ENCODE results near the gene PLB1.

Gene PLB1

DNA sequence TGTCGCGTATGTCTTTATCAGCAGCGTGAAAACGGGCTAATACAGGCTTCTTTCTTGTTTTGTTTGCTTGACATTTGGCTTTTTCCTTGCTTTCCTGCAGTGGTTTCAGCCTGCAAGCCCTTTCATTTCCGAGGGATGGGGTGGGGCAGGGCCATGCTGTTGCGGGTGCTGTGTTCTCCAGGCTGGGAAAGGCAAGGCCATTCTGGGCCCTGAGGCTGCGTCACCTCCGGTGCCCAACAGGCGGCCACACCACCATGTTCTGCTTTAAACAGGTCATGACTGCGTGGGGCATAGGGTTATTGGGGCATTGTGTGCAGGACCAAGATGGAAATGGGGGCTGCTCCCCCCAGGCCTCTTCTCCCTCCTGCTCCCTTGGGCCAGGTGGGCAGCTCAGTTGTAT lies 38.6 kb upstream of the PLB1 start:
- H3K4me2 ChIP-seq (ENCODE audit: low read length): no peak overlapping the region
- no peaks in the 10 kb centered on the region for H3K9me3 ChIP-seq (ENCODE audit: control insufficient read depth, low read length)
- no peak overlapping the region for H3K4me3 ChIP-seq (ENCODE audit: low read depth, low read length)
- no peak overlapping the region for H2AFZ ChIP-seq
- H3K27ac ChIP-seq: no peak overlapping the region
- TF ChIP-seq, protein P1, sequence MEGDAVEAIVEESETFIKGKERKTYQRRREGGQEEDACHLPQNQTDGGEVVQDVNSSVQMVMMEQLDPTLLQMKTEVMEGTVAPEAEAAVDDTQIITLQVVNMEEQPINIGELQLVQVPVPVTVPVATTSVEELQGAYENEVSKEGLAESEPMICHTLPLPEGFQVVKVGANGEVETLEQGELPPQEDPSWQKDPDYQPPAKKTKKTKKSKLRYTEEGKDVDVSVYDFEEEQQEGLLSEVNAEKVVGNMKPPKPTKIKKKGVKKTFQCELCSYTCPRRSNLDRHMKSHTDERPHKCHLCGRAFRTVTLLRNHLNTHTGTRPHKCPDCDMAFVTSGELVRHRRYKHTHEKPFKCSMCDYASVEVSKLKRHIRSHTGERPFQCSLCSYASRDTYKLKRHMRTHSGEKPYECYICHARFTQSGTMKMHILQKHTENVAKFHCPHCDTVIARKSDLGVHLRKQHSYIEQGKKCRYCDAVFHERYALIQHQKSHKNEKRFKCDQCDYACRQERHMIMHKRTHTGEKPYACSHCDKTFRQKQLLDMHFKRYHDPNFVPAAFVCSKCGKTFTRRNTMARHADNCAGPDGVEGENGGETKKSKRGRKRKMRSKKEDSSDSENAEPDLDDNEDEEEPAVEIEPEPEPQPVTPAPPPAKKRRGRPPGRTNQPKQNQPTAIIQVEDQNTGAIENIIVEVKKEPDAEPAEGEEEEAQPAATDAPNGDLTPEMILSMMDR (IDR thresholded peaks at IDR 0.05): no peak
- H3K36me3 ChIP-seq (ENCODE audit: control insufficient read depth, insufficient read depth, low read length): no peaks in the 10 kb centered on the region
- H3K27me3 ChIP-seq (ENCODE audit: control insufficient read depth, insufficient read depth, low read length): no peaks in the 10 kb centered on the region
- H3K79me2 ChIP-seq: no peaks in the 10 kb centered on the region
- no peak overlapping the region for H3K9ac ChIP-seq
- no peaks in the 10 kb centered on the region for H3K4me1 ChIP-seq

DNA sequence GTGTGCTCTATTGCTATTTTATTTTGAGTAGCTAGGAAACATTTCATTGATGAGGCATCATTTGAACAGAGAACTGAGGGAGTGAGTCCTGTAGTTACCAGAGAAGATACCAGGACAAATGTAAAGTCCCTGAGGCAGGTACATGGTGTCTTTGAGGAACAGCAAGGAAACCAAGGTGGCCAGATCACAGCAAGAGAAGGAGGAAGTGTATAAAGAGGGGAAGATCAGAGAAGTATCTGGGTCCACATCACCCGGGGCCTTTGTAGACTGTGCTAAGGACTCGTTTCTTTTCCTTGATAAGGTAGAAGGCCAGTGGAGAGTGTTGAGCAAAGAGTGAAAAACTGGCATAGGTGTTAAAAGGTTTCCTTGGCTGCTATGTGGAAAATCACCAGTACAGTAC lies 34.8 kb upstream of the PLB1 start:
- H3K27me3 ChIP-seq (ENCODE audit: control insufficient read depth, insufficient read depth, low read length): no peaks in the 10 kb centered on the region
- H3K9me3 ChIP-seq (ENCODE audit: control insufficient read depth, low read length): no peaks in the 10 kb centered on the region
- H3K9ac ChIP-seq: no peak overlapping the region
- H3K4me1 ChIP-seq: no peaks in the 10 kb centered on the region
- no peaks in the 10 kb centered on the region for H3K36me3 ChIP-seq (ENCODE audit: control insufficient read depth, insufficient read depth, low read length)
- no peak overlapping the region for H2AFZ ChIP-seq
- no peak overlapping the region for H3K27ac ChIP-seq
- no peak overlapping the region for H3K4me2 ChIP-seq (ENCODE audit: low read length)
- H3K79me2 ChIP-seq: no peaks in the 10 kb centered on the region
- H3K4me3 ChIP-seq (ENCODE audit: low read depth, low read length): no peak overlapping the region
- TF ChIP-seq, protein P1 (IDR thresholded peaks at IDR 0.05): no peak

DNA sequence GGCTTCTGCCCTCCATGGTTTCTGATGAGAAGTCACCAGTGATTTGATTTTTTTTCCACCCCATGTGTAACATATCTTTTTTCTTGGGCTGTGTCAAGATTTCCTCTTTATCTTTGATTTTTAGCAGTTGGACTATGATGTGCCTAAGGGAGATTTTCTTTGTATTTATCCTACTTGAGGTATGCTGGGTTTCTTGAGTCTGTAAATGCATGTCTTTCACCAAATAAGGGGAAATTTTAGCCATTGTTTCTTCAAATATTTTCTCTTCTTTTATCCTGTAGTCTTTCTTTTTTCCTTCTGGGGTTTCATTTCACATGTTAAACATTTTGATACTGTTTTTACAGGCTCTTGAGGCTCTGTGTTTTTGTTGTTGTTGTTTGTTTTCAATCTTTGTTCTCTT lies 33.7 kb upstream of the PLB1 start:
- Histone ChIP-seq H3K9me3 (ENCODE audit: control insufficient read depth, low read length) (no peaks in the 10 kb centered on the region), H3K9ac (no peak overlapping the region), H3K79me2 (no peaks in the 10 kb centered on the region), H3K4me1 (no peaks in the 10 kb centered on the region), H3K36me3 (ENCODE audit: control insufficient read depth, insufficient read depth, low read length) (no peaks in the 10 kb centered on the region), H3K27ac (no peak overlapping the region), H3K4me3 (ENCODE audit: low read depth, low read length) (no peak overlapping the region), H3K4me2 (ENCODE audit: low read length) (no peak overlapping the region), H3K27me3 (ENCODE audit: control insufficient read depth, insufficient read depth, low read length) (no peaks in the 10 kb centered on the region), H2AFZ (no peak overlapping the region)
- TF ChIP-seq, protein P1 (IDR thresholded peaks at IDR 0.05): no peak

DNA sequence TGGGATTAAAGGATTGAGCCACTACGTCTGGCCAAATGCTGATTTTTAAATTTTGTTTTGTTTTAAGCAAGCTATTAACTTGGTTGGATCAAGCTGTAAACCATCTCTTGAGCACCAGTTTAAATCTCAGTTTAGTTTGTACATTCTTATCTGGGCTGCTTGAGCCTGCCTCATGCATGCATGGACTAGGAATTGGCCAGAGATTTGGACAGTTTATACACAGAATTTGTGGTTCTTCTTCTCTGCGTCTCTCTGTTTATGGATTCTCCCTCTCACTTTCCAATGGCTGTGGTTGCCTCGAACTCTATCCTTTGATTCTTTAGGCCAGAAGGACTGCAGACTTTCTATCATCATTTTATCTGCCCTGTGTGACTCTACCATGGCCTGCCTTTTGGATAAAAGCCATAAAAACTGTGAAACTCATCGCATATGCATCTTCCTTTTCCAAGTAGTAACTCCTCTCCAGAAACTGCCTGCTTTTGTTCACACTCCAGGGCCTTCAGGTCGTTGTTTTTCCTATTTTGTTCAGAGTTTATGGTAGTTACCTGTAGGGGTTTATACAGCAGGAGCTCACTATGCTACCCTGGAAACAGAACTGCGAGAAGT lies 32.5 kb upstream of the PLB1 start:
- H3K9me3 ChIP-seq (ENCODE audit: control insufficient read depth, low read length): no peaks in the 10 kb centered on the region
- no peak overlapping the region for H3K9ac ChIP-seq
- H2AFZ ChIP-seq: no peak overlapping the region
- no peaks in the 10 kb centered on the region for H3K4me1 ChIP-seq
- no peaks in the 10 kb centered on the region for H3K79me2 ChIP-seq
- no peaks in the 10 kb centered on the region for H3K27me3 ChIP-seq (ENCODE audit: control insufficient read depth, insufficient read depth, low read length)
- H3K36me3 ChIP-seq (ENCODE audit: control insufficient read depth, insufficient read depth, low read length): no peaks in the 10 kb centered on the region
- H3K27ac ChIP-seq: no peak overlapping the region
- TF ChIP-seq, protein P1 (IDR thresholded peaks at IDR 0.05): no peak
- no peak overlapping the region for H3K4me2 ChIP-seq (ENCODE audit: low read length)
- no peak overlapping the region for H3K4me3 ChIP-seq (ENCODE audit: low read depth, low read length)

DNA sequence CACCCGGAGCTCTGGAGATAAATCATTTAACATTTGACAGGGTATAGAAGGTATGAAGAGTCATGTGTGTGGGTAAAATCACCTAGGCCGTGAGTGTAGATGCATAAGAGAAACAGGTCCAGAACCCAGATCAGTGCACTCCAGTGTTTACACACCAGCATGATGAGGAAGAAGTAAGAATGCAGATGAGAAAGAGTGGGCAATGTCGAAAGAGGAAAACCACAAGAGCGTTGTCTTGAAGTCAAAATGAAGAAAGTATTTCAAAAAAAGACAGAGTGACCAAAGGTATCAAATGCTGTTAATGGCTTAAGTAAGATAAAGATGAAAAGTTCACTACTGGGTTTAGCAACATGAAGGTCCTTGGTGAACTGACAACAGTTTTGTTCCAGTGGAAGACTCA lies 32.0 kb upstream of the PLB1 start:
- no peak overlapping the region for H3K9ac ChIP-seq
- no peak overlapping the region for H3K27ac ChIP-seq
- H3K9me3 ChIP-seq (ENCODE audit: control insufficient read depth, low read length): no peaks in the 10 kb centered on the region
- H3K4me3 ChIP-seq (ENCODE audit: low read depth, low read length): no peak overlapping the region
- H3K4me2 ChIP-seq (ENCODE audit: low read length): no peak overlapping the region
- TF ChIP-seq, protein P1 (IDR thresholded peaks at IDR 0.05): no peak
- no peak overlapping the region for H2AFZ ChIP-seq
- no peaks in the 10 kb centered on the region for H3K79me2 ChIP-seq
- H3K27me3 ChIP-seq (ENCODE audit: control insufficient read depth, insufficient read depth, low read length): no peaks in the 10 kb centered on the region
- H3K4me1 ChIP-seq: no peaks in the 10 kb centered on the region
- no peaks in the 10 kb centered on the region for H3K36me3 ChIP-seq (ENCODE audit: control insufficient read depth, insufficient read depth, low read length)

Measured in parathyroid adenoma (tissue), 2 donors.